ENCODE measurements around the gene ASB3.
"Not testable (repeated sequence)": the region's sequence is repeated elsewhere in the genome, so short reads cannot be mapped to it uniquely, and the experiment has no call there.

The ASB3 gene

DNA sequence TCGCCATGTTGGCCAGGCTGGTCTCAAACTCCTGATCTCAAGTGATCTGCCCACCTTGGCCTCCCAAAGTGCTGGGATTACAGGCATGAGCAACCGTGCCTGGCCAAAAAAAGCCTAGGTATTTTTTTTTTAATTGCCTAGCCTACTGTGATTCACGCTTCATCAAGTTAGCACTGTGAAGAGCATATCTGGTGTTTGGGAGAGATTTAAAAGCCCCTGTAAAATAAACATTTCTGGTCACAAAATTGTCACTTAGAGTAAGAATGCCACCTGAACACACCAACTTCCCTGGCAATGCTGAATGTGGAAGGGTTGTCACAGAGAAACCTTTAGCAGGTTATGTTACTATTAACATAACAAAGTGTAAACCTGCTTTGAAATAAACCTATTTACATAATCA, 58.8 kb downstream of the ASB3 start:
- no peak for DNase-seq

DNA sequence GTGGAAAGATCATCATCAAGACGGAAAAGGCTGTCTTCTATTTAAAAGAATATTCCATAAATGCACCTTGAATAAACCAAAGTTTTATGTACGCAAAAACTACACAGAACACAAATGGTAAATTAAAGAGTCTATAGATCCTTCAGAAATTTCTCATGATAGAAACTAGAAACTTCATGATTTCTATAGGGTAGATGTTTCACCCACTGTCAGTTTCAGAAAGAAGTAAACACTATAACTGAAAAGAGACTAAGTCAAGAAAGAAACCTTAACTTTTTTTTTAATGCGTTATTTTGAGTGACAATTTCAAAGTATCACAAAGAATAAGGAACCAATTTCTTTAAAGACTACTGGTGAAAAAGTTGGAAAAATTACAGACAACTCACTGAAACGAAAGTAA, 61.1 kb downstream of the ASB3 start:
- no peak for DNase-seq

DNA sequence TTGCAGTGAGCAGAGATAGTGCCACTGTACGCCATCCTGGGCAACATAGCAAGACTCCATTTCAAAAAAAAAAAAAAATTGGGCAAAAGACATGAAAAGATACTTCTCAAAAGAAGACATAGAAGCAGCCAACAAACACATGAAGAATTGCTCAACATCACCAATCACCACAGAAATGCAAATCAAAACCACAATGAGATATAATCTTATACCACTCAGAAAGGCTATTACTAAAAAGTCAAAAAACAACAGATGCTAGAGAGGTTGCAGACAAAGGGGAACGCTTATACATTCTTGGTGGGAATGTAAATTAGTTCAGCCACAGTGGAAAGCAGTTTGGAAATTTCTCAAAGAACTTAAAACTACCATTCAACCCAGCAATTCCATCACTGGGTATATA, 62.2 kb downstream of the ASB3 start:
- no peak for DNase-seq

DNA sequence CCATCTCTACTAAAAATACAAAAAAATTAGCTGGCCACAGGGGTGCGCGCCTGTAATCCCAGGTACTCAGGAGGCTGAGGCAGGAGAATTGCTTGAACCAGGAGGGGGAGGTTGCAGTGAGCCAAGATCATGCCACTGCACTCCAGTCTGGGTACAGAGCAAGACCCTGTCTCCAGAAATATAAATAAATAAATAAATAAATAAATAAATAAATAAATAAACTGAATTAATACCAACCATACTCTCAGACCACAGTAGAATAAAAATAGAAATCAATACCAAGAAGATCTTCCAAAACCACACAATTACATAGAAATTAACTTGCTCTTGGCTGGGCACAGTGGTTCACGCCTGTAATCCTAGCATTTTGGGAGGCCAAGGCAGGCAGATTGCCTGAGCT, 65.8 kb downstream of the ASB3 start:
- not testable (repeated sequence) for DNase-seq

DNA sequence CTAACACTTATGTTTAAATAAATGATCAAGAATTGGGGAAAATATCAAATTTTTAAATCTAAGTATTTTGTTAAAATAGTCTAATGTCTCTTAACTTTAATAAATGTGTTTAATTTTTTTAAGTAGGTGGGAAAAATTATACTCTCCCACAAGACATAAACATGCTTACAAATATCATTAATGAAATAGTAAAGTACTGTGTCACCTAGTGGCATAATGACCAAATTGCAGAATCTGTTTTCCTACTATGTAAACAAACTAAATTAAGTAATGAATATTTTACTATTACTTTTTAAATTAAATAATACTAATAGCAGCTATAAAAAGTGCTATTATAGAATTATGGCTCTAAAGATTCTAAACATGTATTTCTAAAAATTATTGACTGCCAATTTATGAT, 71.2 kb downstream of the ASB3 start:
- DNase-seq = no peak

DNA sequence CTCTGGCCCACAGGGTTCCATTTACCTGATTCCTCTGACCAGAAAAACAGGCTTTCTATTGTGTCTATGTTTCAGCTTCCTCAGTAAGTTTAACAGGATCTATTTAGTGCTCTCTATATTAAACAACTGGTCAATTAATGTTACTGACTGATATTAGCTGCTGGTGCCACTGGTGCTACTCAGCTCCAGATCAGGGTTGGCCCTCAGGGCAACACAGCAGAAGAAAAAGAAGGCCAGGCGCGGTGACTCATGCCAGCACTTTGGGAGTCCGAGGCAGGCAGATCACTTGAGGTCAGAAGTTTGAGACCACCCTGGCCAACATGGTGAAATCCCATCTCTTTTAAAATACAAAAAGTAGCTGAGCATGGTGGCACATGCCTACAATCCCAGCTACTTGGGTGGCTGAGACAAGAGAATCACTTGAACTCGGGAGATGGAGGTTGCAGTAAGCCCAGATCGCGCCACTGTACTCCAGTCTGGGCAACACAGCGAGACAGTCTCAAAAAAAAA, 75.4 kb downstream of the ASB3 start:
- no peak for DNase-seq

DNA sequence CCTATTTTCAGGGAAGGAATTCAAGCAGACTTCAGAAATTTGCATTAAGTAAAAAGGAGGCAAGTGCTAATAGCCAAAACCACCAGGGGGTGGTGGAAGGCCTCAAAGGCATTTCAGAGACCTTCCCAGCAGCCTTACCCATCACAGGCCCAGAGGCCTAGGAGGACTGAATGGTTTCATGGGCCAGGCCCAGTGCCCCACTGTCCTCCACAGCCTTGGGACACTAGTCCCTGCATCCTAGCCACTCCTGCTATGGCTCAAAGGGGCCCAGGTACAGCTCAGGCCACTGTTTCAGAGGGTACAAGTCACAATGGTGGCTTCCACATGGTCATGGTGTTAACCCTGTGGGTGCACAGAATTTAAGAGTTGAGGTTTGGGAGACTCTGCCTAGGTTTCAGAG, 77.8 kb downstream of the ASB3 start:
- DNase-seq = no peak

DNA sequence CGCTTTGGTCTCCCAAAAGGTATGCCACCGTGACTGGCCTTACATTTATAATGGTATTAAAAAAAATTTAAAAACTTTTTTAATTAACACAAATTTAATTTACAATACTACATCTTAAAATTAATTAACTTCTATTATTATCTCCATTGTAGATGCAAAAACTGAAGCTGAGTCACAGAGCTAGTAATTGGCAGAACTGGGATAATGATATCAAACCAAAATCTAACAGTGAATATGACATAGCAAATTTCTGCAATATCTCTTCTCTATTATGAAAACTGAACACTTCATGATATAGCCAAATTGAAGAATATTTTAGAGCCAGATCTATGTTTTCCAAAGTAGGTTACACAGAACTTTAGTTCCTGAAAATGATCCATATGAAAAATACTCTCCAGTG, 85.5 kb downstream of the ASB3 start:
- DNase-seq = no peak

DNA sequence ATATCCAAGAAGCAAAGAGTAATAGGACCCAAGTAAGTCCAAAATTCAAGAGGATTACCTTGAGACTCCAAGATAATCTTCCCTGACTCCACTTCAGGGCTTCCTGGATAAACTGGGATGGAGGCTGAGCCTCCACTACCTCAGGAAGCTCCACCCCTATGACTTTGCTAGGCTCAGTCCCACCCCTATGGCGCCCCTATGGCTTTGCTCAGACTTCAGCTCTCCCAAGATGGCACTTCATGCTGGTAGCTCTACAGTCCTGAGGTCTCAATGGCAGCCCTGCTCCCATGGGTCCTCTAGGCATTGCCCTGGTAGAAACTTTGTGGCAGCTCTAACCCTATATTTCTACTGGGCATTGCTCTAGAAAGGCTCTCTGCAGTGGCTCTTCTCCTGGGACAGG, 89.1 kb downstream of the ASB3 start:
- DNase-seq = no peak

DNA sequence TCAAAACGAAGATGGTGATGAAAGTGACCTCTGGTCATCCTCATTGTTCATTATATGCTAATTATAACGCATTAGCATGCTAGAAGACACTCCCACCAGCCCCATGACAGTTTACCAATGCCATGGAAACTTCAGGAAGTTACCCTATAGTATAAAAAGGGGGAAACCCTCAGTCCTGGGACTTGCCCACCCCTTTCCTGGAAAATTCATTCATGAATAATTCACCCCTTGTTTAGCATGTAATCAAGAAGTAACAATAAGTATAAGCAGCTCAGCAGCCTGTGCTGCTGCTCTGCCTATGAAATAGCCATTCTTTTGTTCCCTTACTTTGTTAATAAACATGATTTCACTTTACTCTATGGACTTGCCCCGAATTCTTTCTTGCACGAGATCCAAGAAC, 89.7 kb downstream of the ASB3 start:
- DNase-seq = no peak

DNA sequence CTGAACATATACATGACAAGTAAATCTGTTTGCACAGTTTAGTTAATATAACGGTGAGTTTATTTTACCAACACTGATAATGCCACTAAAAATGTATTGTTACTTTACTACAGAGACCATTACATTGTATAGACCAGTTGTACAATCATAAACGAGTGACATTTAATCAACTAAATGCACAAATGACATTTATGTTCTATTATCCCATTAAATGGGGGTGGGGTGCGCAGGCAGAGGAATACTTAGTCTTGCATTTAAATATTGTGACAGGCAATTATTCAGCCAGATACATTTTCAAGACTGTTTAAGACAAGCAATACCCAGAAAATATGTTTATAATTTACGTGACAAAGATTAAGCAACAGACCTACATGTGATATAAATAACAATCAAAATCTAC, 91.2 kb downstream of the ASB3 start:
- no peak for DNase-seq

DNA sequence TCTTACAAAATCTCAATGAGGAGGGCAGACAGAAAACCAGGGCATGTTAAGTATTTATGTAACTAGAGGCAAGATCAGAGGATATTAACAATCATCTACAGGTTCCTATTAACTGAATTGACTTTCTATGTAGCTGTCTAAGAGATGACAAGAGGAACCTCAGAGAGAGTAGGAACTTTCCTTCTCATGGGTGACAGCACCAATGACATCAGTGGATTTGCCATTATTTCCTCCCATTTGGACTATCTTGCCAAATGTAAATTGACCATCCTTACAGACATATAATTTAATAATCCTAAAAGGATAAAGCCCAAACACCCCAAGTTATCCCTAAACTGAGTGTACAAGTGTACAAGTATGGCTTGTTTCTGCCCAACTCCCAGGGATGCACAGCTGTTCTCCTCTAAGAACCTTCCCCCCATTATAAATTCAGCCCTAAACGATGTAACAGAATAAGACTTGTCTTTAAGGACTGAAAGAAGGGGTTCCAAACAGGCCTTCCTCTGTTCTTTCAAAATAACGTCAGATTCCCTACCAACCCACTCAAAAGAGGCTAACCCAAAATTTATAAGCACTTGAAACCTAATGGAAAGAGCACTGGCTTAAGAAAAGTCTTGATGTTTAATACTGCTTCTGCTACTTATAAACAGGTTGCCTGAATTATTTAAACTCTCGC, 92.5 kb downstream of the ASB3 start:
- DNase-seq = no peak

DNA sequence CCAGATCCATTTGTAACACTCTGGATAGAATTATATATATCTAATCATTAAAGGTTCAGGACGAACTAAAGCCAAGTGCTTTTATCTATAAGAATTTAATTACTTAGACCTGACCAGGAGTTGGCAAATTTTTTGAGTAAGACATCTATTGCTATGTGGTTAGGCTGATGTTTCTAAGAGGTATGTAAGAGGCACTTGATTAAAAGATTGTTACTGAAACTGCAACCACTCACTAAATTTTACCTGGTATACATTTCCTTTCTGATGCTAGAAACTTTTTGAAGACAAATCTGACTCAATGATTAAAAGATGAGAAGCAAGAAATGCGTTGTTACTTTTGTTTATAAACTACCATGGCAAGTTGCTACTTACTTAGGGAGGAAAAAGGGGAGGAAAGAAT, 95.9 kb downstream of the ASB3 start:
- no peak for DNase-seq

DNA sequence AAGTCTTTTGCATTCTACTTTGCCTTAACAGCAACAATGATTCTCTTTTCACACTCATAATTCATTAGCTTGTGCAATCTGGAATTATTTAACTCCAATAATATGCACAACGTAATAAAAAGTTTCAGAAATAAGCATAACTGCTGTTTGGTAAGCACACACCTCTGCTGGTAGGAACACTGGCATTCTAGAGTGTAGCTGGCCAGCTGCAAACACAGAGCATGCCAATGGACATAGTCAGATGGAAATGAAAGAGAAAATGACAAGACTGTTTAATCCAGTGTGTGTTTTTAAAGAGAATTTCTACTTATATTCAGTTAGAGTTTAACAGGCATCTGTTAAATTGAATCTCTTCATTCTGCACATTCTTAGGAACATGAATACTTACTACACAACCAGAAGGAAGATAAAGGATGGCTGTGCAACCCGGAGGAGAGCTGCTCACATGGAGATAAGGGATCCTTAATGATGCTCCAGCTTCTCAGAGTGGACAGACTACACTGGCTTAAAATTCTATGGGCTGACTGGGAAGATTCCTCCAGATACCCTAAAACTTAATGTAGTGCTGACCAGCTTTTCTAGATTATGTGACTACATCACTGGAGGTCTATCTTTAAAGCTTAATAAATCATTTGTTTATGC, 113.8 kb downstream of the ASB3 start:
- DNase-seq = no peak

DNA sequence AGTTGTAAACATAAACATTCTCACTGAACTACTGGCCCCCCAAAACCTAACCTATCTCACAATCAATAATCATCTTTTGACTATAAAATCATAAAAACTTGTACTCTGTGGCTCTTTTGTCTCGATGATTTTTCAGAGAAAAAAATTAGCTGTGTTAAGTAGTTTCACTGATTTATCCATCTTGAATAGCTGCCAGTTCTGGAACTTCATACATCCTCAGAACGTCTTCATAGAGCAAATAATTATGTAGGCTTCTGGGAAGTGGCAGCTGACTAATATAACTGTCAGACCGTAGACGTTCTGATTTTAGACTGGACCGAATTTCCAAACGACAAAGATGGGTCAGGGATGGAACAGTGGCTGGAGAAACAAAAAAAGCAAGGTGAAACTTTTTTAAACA, 116.4 kb downstream of the ASB3 start:
- DNase-seq = no peak

DNA sequence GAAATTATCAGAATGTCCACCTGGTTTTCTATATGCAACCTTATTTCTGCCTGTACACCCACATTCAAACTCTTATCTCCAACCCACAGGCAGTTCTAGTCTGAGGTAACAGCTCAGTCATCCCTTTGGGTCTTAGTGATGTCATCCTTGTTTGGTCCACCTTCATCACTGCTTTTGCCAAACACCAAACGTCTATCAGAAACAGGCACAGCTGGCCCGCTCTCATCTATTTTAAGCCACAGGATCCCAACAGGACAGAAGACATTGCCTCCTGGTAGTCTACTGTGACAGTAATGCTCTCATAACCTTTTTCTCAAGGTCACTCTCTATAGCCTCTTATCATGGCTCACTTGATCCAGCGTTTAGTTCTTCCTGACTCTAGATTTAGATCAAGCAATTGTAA, 118.1 kb downstream of the ASB3 start:
- no peak for DNase-seq

DNA sequence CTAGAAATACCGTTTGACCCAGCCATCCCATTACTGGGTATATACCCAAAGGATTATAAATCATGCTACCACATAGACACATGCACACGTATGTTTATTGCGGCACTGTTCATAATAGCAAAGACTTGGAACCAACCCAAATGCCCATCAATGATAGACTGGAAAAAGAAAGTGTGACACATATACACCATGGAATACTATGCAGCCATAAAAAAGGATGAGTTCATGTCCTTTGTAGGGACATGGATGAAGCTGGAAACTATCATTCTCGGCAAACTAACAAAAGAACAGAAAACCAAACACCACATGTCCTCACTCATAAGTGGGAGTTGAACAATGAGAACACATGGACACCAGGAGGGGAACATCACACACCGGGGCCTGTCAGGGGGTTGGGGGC, 119.6 kb downstream of the ASB3 start:
- not testable (repeated sequence) for DNase-seq

DNA sequence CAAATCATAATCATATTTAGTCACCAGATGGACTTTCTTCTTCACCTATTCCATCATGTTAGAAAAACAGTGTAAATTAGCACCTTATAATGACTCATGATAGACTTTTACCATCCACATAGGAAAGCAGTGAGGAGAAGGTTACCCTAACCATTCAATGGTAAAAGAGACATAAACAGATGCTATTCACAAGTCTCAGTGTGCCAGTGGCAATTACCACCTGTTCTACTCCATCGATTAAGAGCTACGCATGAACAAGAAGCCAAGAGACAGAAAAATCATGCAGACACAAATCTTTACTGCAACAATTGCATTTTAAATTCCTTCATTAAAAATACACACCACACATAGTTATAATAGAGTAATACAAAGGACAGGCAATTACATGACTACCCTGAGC, 125.9 kb downstream of the ASB3 start:
- DNase-seq = no peak

DNA sequence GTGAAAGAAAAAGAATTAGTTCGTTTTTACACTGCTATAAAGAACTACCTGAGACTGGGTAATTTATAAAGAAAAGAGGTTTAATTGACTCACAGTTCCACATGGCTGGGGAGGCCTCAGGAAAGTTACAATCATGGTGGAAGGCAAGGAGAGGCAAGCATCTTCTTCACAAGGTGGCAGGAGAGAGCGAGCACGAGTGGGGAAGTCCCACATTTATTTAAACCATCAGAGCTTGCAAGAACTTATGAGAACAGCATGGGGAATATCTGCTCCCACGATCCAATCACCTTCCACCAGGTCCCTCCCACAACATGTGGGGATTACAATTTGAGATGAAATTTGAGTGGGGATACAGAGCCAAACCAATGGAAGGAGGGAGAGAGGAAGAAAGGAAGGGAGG, 128.3 kb downstream of the ASB3 start:
- DNase-seq = not testable (repeated sequence)

DNA sequence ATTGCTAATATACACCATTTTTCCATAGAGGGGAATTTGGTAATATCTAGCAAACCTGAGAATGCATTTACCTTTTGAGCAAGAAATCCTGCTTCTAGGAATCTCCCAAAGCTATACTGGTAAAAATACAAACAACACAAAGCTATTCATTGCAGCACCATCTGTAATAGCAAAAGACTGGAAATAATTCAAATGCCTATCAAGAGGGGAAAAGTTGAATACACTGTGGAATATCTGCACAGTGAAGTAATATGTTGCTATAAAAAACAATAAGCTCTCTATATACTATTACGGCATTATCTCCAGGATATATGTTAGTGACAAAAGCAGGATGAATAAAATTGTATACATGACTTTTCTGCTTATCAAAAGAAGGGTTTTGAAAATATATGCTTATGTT, 131.5 kb downstream of the ASB3 start:
- DNase-seq = no peak

DNA sequence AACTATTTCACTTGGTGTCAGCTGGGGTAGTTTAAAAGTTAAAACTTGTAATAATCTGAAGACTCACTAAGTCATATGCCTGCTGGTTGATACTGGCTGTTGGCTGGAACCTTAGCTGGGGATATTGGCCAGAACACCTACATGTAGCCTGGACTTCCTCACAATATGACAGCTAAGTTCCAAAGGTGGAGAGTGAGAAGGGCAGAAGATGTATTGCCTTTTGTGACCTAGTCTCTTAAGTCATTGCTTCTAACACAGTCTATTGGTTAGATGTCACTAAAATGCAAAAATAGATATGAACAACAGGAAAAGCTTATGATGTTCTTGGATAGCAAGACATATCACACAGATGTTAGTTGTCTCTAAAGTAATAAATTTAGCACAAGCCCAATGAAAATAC, 132.4 kb downstream of the ASB3 start:
- DNase-seq = no peak

DNA sequence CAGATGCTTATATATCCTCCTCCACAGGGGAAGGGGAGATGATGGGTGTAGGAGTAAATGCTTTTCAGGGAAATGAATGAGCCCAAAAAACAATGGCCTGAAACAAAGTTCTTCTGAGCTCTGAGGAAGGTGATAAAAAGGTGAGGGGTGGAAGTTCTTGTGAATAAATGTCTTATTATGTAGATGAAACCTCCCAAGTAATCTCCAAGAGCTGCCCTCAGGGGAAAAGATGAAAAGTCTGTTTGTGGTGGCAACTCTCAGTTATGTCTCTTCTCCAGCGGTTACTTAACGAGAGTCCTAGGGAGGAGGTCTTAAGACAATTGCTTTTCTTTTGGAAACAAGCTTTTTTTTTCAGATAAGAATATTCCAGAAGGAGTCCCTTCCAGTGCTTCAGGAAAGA, 134.6 kb downstream of the ASB3 start:
- DNase-seq = no peak

DNA sequence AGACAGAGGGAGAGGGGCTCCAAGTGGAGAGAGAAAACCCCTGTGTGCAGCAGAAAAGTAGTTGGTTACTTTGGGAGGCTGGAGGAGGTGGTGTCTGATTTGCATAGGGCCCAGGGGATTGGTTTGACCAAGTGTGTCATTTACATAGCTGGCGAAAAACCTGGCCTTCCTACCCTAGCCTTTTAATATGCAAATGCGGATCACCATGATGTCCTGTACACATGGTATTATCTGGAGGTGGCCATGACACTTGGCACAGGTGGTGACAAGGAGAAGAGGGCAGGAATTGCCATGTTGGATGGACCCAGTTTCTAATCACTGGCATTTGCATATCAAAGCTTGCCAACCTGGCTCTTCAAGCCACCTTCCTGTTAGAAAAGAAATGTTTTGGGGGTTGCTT, 140.0 kb downstream of the ASB3 start:
- DNase-seq = no peak

DNA sequence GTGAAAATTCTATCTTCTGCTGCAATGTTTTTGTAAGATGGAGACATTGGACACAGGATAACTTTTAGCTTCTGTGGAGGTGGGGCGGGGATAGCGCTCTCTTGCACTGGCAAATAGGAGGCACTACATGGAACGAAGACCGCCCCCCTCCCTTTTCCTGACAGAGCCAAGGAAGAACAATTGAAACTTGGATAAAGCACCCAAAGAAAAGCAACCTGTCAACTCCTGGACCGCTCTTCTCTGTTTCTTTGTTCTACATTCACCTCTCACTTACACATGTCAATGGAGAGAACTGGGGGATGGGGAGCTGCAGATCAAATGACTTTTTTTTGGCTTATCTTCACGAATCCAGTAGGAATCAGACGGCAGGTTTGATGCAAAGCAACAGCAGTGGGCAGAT, 145.5 kb downstream of the ASB3 start:
- DNase-seq = no peak

DNA sequence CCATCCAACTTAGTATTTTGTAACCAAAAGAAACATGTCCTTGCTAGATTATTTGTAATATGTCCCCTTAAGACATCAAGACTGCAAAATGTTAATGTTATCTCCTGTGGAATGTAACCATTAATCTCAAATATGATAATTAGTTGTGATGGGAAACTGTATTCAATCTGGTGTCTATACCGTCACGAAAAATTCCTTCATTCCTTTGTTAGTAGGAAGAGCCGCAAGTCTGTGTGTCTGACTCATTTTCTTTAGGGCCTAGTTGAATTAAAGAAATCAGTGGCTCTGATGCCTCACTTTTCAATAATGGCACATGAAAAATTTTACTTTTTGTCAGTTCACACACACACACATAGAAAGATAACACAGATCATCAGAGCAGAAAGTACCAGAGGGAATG, 146.3 kb downstream of the ASB3 start:
- DNase-seq = no peak
